KOPT-K1 (cell line): ENCODE measurements around the gene FGF11.
A peak's percentile ranks its signal among the peaks of the same experiment; 100 is the strongest.
"Not testable (repeated sequence)": the region's sequence is repeated elsewhere in the genome, so short reads cannot be mapped to it uniquely, and the experiment has no call there.

ENCODE experiments used
- H3K27ac ChIP-seq: fragments of 200-600 bp; sonication (generic); 2 replicates; pipeline ENCODE4 v1.5.1; 2016; ENCODE audit warnings: antibody characterized with exemption, mild to moderate bottlenecking, low read depth, low read length; ENCODE audit not compliant: poor library complexity, severe bottlenecking
- H3K36me3 ChIP-seq: fragments of 200-600 bp; sonication (generic); 2 replicates; pipeline ENCODE4 v1.5.1; 2017; ENCODE audit warnings: antibody characterized with exemption, mild to moderate bottlenecking, low read length, moderate library complexity; ENCODE audit not compliant: insufficient read depth
- H3K9me3 ChIP-seq: fragments of 200-600 bp; sonication (generic); 2 replicates; pipeline ENCODE4 v1.5.1; 2017; ENCODE audit warnings: antibody characterized with exemption, low read length, mild to moderate bottlenecking; ENCODE audit not compliant: insufficient read depth, poor library complexity, severe bottlenecking

Gene FGF11

DNA sequence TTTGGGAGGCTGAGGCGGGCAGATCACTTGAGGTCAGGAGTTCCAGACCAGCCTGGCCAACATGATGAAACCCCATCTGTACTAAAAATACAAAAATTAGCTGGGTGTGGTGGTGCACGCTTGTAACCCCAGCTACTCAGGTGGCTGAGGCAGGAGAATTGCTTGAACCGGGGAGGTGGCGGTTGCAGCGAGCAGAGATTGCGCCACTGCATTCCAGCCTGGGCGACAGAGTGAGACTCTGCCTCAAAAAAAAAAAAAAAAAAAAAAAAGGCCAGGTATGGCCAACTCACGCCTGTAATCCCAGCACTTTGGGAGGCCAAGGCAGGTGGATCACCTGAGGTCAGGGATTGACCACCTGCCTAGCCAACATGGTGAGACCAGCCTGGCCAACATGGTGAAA lies 35.5 kb downstream of the FGF11 start:
- not testable (repeated sequence) for H3K36me3 ChIP-seq, H3K27ac ChIP-seq, H3K9me3 ChIP-seq

- Histone ChIP-seq H3K9me3 (no peaks in the 10 kb centered on the region), H3K36me3 (no peaks in the 10 kb centered on the region), H3K27ac (no peak overlapping the region)
These were observed 36.6 kb downstream of the FGF11 start for GRCh38 chr17:7475764-7476422.

DNA sequence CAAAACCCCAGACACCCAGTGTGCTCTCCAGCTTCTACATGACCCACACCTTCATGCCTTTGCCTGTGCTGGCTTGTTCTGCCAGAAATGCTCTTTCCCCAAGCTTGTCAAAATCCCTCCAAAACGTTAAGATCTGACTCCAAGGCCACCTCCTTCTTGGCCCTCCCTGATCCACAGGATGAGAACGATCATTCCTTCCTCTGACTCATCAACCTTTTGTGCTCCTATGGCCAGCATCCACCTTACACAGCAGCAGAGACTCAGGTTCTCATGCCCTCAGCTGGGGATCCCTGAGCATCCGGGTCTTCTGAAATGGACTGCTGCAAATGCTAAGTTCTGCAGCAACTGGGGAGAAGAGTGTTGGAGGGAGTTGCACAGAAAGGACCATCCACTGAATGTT lies 37.2 kb downstream of the FGF11 start:
- no peaks in the 10 kb centered on the region for H3K36me3 ChIP-seq
- H3K27ac ChIP-seq, result no peak overlapping the region
- no peaks in the 10 kb centered on the region for H3K9me3 ChIP-seq

DNA sequence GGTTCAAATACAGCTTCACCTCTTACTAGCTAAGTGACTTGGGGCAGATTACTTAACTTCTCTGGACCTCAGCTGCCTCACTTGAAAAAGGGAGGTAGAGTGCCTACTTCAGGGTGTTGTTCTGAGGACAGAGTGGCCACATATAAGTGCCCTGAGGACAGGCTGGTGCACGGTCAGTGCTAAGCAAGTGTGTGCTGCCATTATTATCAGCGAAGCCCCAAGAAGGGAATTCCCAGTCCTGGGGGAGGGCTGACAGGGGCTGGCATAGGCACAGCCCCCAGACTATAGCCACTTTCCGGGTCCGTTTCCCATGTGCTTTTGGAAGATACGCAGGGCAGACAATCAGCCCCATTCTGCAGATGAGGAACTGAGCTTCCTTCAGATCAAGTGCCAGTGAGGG lies 37.6 kb downstream of the FGF11 start:
- Histone ChIP-seq H3K36me3 (no peaks in the 10 kb centered on the region), H3K9me3 (no peaks in the 10 kb centered on the region), H3K27ac (no peak overlapping the region)

DNA sequence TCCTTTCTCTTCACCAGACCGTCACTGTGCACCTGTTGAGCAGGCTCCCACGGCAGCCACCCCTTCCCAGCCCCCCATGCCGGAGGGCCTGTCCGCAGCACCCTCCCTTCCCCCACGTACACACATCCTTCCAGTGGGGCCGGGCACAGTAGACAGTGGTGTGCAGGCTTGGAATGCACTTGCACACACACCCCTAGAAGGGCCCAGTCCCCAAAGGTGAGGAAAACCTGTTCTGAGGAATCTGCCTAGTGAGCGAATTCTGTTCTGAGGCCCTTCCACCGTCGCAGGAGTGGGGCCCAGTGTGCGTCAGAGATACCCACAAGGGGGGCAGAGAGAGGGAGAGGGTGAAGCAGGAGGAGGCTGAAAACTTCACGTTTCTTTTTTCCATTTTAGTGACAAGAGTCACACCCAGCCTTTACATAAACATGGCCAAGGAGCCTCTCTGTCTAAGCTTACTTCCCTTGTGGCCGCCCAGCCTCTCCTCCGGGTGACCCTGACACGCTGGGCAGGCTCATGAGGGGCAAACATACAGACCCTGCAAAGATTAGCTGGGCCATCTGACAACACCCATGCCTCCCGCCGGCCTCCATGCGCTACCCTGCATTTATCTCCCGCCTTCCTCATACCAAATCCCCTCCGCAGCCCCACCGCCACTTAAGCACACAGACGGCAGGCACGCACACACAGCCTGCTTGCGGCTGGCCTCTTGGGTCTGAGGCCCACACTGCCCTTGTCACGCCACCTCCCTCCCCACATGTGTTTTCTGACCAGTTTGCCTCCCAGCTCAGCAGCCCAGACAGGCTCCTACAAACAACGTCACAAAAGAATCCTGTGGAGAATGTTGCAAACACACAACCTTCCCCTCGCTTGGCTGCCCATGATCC lies 38.3 kb downstream of the FGF11 start:
- Histone ChIP-seq H3K27ac (peak overlapping the region; percentile 20), H3K36me3 (no peaks in the 10 kb centered on the region), H3K9me3 (no peaks in the 10 kb centered on the region)

- no peaks in the 10 kb centered on the region for H3K36me3 ChIP-seq
- H3K27ac ChIP-seq, result peak overlapping the region; percentile 89
- H3K9me3 ChIP-seq, result no peaks in the 10 kb centered on the region
These were observed 39.2 kb downstream of the FGF11 start for GRCh38 chr17:7478276-7479212.

DNA sequence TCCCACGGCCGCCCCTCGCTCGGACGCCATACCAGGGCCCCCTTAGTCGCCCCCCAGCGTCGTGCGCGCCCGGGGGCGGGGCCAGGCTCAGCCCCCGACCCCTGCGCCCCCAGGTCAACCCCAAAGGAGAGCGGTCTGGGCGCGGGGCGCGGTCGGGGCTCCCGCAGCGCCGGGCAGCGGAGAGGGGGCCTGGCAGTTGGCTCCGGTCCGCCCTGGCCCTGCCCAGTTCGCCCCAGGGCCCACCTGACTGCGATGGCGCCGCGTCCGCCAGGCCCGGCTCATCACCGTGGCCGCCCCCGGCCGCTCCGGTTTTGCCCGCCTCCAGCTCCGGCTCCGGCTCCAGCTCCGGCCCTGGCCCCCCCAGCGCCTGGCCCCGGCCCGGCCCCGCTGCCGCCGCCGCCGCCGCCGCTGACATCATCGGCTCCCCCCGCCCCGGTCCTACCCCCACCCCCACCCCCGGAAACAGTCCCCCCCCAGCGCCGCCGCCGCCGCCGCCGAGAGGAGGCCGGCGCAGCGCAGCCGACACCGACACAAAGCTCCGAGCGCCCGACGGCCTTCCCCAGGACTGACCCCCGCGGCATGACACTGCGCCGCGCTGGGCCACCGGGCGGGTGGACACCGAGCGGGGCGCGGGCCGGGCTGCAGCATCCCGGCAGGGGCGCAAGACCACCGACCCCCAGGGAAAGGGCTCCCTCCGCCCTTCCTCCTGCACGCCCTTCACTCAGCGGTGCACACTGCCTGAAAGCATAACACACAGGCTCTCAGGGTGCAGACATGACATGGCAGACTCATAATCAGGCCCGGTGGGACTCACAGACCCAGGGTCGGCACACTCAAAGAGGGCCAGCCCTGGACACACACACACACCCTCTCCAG lies 40.1 kb downstream of the FGF11 start, which contains the start of gene ZBTB4:
Gene ZBTB4 (minus strand): TSS at position 419 of the 876 bp plus-strand sequence. CDS start 12,830 bp downstream, outside the sequence.
- H3K27ac ChIP-seq, result peak within 1 kb of the TSS; percentile 89

DNA sequence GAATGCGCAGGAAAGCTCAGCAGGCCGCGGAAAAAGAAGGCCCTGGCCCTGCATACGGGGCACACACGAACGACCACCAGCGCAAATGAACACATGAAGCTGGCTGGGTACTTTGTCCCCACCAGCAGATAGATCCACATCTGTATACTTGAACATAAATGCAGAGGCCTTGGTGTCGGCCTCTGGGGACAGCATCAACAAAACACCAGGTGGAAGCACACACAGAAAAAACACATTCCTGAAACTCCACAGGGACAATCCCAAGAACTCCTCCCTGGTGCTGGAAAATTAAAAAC lies 40.7 kb downstream of the FGF11 start:
- Histone ChIP-seq H3K27ac (peak overlapping the region; percentile 89), H3K9me3 (no peaks in the 10 kb centered on the region), H3K36me3 (no peaks in the 10 kb centered on the region)

More for the DNA sequence above, 40.1 kb downstream of the FGF11 start, which contains the start of gene ZBTB4:
- Histone ChIP-seq H3K9me3 (no peaks in the 10 kb centered on the region), H3K36me3 (no peaks in the 10 kb centered on the region)

GRCh38 chr17:7481275-7481674 lies 42.0 kb downstream of the FGF11 start, which contains the start of gene SLC35G6:
Gene SLC35G6, plus strand, starts transcription at chr17:7481446. Its CDS starts 71 bp downstream, at chr17:7481517.
- H3K36me3 ChIP-seq, H3K9me3 ChIP-seq: not testable (repeated sequence)
- peak within 1 kb of the TSS; percentile 89 for H3K27ac ChIP-seq

- H3K36me3 ChIP-seq, H3K9me3 ChIP-seq: not testable (repeated sequence)
- H3K27ac ChIP-seq, result peak overlapping the region; percentile 99
These were observed 42.8 kb downstream of the FGF11 start for GRCh38 chr17:7481842-7482741.

DNA sequence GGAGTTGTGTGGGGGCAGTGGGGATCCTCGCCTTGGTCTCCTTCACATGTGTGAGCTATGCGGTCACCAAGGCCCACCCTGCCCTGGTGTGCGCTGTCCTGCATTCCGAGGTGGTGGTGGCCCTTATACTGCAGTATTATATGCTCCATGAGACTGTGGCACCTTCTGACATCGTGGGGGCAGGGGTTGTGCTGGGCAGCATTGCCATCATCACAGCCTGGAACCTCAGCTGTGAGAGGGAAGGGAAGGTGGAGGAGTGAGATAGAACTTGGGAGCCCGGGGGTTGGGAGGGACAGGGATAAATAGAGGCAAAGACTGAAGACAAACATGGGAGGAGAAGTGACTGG lies 43.4 kb downstream of the FGF11 start:
- H3K27ac ChIP-seq, result peak overlapping the region; percentile 99
- H3K9me3 ChIP-seq, result not testable (repeated sequence)
- H3K36me3 ChIP-seq, result peaks cover 15% of the 10 kb centered on the region

DNA sequence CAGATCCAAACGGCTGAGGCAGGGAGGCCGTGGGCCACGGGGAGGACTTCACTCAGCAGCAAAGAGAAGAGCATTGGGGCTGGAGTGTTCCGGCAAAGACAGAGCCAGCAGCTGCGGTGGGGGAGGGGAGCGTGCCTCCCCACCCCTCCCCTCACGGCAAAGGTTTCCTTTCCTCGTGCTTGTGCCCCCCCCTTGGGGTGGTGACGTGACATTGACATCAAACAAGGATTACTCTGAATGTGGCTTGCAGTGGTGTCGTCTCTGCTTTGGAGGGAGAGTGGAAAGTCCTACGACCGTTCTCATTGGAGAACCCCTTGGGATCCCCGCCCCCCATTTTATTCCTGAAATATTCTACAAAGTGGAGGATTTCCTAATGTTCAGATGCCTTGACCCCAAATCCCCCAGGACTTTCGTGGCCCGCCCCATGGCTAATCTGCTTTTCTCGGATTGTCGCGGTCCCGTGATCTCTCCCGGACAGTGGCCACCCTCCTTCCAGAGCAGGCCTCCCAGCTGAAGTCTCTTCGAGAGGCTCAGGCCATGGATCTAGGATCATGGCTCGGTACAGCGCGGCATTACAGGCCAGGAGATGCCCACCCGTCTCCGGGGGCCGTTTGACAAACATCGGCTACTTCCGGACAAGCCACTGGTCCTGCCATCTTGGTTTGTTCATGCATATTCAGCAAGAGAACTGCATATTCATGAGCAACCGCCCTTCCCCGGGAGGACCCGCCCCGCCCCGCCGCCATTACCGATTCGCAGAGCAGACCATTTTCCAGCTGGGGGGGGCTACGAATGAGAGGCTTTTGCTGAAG lies 44.1 kb downstream of the FGF11 start:
- Histone ChIP-seq H3K36me3 (peaks cover 20% of the 10 kb centered on the region), H3K9me3 (no peaks in the 10 kb centered on the region), H3K27ac (peak overlapping the region; percentile 99)
